WERI-Rb-1 (cell line): ENCODE results near the gene CARS1.

Source experiments
- DNase-seq: peaks from one replicate; pipeline ENCODE4 v3.0.0-alpha.2; 2020
- H3K27ac ChIP-seq: fragments of 250-450 bp; sonication (Bioruptor Pico); 2 replicates; pipeline ENCODE4 v1.5.1; 2020; ENCODE audit warnings: mild to moderate bottlenecking, moderate library complexity
- H3K27me3 ChIP-seq: fragments of 250-450 bp; sonication (Bioruptor Pico); 2 replicates; pipeline ENCODE4 v1.5.1; 2021; ENCODE audit warnings: mild to moderate bottlenecking, low read depth, moderate library complexity; ENCODE audit not compliant: insufficient read depth, severe bottlenecking
- H3K36me3 ChIP-seq: fragments of 250-450 bp; sonication (Bioruptor Pico); 2 replicates; pipeline ENCODE4 v1.5.1; 2020; ENCODE audit warnings: mild to moderate bottlenecking, moderate library complexity
- H3K4me3 ChIP-seq: 2 replicates; pipeline ENCODE4 v1.5.1; 2011; ENCODE audit warnings: low read depth, mild to moderate bottlenecking, control low read depth, low read length
- H3K9me3 ChIP-seq: fragments of 250-450 bp; sonication (Bioruptor Pico); 2 replicates; pipeline ENCODE4 v1.5.1; 2021; ENCODE audit warnings: mild to moderate bottlenecking, moderate library complexity; ENCODE audit not compliant: severe bottlenecking
- CTCF ChIP-seq: IDR thresholded peaks from 2 replicates; pipeline ENCODE4 v1.5.1; 2011; ENCODE audit warnings: low read depth, mild to moderate bottlenecking, control low read depth, inconsistent platforms, low read length

CARS1 gene

DNA sequence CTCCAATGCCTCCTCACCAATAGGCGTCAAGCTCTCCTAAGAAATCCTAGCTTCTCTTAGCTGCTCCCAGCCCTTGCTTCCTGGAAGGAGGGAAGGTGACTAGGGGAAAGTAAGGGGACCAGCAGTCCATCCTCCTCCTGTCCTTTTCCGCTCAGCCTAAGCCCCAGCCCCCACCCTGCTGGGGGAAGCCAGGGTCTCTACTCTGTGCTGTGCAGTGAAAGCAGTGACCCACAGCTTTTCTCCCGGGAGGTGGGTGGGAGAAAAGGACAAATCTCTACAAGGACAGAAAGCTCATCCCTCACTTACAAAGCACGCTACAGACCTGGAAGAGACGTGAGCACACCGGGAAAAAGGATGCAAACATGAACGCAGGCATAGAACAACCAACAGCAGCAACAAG, 97.1 kb downstream of the CARS1 start:
- Histone ChIP-seq H3K9me3 (no peaks in the 10 kb centered on the region), H3K36me3 (peaks cover 94% of the 10 kb centered on the region), H3K4me3 (no peak overlapping the region), H3K27me3 (no peaks in the 10 kb centered on the region), H3K27ac (no peak overlapping the region)
- no peak for TF ChIP-seq CTCF
- no peak for DNase-seq

DNA sequence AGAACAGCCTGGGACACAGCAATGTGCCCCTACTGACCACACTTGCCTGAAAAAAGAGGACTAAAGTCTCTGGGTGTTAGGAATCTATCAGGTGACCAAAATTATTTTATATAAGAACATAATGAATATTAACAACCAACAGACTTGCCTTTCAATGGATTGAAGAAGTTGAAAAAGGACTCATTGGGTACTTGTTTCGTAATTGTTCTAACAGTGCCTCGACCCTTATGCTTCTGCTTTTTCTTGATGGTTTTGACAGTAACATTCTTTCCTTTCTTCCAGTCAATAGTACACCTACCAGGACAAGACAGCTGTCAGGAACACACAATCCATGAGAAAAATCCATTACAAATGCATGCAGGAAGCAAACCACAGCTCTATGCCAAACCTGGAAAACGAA, 99.0 kb downstream of the CARS1 start:
- no peak overlapping the region for H3K27ac ChIP-seq
- H3K27me3 ChIP-seq: no peaks in the 10 kb centered on the region
- no peak for TF ChIP-seq CTCF
- H3K9me3 ChIP-seq: no peaks in the 10 kb centered on the region
- H3K36me3 ChIP-seq: peaks cover 94% of the 10 kb centered on the region
- DNase-seq: no peak
- H3K4me3 ChIP-seq: no peak overlapping the region

DNA sequence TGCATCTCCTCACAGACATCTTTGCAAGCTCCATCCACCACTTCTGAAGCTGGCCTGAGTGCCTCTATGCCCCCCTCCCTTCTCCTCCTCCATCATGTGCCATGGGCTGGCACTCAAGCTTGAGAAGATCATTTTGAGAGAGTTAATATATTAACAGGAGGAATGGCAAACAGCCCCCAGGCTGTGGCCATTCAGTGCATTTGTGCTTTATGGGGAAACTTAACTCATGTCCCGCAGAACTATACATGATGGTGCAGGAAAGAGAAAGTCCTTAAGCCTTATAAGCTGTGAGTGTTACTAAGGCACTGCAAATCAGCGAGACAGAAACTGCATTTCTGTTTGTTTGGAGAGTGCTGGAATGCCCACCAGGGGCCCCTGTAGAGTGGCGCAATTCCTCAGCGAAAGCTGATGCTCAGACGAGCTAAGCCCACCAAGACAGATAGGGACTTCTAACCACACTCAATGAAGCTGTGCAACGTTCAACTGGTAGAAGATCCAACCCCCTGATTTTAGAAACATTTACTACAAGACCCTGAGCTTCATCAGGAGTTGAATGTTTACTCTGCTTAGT, 101.2 kb downstream of the CARS1 start:
- Histone ChIP-seq H3K27me3 (no peaks in the 10 kb centered on the region), H3K9me3 (no peaks in the 10 kb centered on the region), H3K36me3 (peaks cover 100% of the 10 kb centered on the region), H3K4me3 (no peak overlapping the region), H3K27ac (no peak overlapping the region)
- DNase-seq: no peak
- TF ChIP-seq CTCF: no peak

GRCh38 chr11:2954263-2954662, 103.0 kb downstream of the CARS1 start:
- peaks cover 100% of the 10 kb centered on the region for H3K36me3 ChIP-seq
- peak overlapping the region; percentile 40; the same call in 1 of the 2 replicates for H3K27ac ChIP-seq
- no peak for DNase-seq

DNA sequence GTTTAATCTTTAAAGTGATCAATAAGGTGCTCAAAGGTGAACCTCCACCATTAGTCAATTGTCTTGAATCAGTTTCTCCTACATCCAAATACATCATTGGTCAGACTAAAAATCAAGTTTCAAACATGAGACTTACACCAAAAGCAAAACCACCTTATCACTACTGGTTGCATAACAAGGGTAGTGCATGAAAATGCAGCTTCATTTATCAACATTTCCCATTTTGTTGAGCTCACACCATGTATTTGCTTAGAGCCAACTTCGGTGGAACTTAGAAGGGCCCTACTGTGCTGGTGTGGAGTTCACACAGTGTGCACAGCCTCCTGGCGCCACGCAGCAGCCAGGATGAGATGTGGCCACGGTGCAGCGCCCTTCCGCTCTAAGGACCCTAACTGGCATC, 104.9 kb downstream of the CARS1 start:
- no peak for DNase-seq
- H3K4me3 ChIP-seq: no peak overlapping the region
- H3K27ac ChIP-seq: no peak overlapping the region
- H3K36me3 ChIP-seq: peaks cover 98% of the 10 kb centered on the region
- no peak for TF ChIP-seq CTCF
- no peaks in the 10 kb centered on the region for H3K27me3 ChIP-seq
- H3K9me3 ChIP-seq: no peaks in the 10 kb centered on the region

More at GRCh38 chr11:2954263-2954662, 103.0 kb downstream of the CARS1 start:
- Histone ChIP-seq H3K9me3 (no peaks in the 10 kb centered on the region), H3K27me3 (no peaks in the 10 kb centered on the region), H3K4me3 (no peak overlapping the region)
- no peak for TF ChIP-seq CTCF
